DMS 273 treated with DMSO at 0.1 percent for 48 hours (cell line): Measurements from ENCODE around the gene HMCES.
"Not testable (repeated sequence)": the region's sequence is repeated elsewhere in the genome, so short reads cannot be mapped to it uniquely, and the experiment has no call there.

Source experiments
- DNase-seq: peaks from one replicate; lab custom pipeline; 2025; lab: John Stamatoyannopoulos, UW

Gene HMCES

DNA sequence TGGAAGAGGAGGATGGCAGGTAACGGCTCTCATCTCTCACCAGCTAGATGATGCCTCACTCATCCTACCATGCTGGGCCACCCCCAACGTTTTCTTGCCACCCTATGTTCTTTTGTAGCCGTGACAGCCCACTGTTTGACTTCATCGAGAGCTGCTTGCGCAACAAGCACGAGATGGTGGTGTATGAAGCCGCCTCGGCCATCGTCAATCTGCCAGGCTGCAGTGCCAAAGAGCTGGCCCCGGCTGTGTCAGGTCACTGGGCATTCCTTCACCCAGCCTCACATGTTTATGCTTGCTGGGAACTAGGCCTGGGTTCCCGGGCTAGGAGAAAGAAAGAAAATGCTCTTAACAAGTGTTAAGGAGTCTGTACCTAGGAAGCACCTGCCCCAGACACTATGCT, 21.1 kb upstream of the HMCES start:
- DNase-seq, result no peak

- DNase-seq, result no peak
Measured at GRCh38 chr3:129259612-129260477, 18.8 kb upstream of the HMCES start.

DNA sequence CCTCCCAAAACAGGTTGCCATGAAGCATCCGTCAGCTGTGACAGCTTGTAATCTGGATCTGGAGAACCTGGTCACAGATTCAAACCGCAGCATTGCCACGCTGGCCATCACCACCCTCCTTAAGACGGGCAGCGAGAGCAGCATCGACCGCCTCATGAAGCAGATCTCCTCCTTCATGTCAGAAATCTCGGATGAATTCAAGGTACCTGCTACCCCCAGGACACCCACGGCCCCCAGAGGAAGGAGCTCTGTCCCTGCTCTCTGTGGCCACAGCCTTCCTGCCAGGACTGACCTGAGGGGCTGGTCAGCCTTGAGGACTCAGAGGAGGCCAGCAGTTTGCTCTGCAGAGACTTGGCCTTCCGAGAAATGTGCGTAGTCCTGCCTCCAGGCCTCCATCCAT, 18.1 kb upstream of the HMCES start:
- no peak for DNase-seq

GRCh38 chr3:129261894-129262293, 16.8 kb upstream of the HMCES start:
- no peak for DNase-seq

DNA sequence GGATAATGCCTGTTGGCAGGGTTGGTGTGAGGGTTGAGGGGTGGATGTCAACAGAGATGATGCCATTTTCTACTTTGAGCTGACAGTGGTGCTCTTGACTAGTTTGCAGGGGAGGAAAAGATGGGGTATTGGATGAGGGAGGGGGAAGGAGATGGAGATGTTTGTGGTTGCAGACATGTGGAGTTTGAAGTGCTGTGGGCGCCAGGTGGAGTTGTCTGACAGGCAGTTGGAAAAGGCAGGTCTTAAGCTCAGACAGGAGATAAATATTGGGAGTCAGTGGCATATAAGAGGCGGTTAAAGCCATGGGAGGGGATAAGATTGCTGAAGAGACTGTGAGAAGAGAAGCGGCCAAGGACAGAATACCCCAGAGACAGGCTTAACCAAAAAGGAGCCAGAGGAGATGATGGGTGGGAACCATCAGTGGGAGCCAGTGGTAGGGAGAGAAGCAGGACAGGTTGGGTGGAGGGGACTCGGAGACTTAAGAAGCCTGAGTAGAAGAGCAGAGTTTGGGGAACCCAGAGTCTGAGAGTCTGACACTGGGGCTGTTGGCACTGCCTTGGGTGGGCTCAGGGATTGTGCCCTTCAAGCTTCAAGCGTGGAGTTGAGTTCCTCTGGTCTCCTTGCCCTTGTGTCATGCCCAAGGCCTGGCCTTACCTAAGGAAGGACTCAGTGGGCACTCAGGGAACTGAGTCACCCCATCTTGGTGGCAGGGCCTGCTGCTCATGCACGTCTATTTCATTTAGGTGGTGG, 15.3 kb upstream of the HMCES start:
- no peak for DNase-seq

GRCh38 chr3:129264994-129265393, 13.7 kb upstream of the HMCES start:
- not testable (repeated sequence) for DNase-seq

DNA sequence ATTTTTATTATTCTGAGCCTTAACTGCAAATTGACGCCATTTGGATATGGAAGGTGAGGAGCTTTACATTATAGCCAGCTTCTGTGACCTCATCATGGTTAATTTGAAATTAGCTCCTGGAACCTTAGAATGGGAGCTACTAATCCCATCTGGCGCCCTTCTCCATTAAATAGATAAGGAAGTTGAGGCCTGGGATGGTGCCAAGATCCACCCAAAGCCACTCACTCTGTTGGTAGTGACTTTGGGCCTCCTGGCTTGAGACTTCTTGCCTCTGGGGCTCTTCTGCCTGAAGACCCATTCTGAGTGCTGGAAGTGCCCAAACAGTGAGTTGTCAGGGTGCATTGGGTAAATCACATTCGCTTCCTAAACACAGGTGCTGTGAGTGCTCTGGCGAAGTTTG, 12.0 kb upstream of the HMCES start:
- no peak for DNase-seq

DNA sequence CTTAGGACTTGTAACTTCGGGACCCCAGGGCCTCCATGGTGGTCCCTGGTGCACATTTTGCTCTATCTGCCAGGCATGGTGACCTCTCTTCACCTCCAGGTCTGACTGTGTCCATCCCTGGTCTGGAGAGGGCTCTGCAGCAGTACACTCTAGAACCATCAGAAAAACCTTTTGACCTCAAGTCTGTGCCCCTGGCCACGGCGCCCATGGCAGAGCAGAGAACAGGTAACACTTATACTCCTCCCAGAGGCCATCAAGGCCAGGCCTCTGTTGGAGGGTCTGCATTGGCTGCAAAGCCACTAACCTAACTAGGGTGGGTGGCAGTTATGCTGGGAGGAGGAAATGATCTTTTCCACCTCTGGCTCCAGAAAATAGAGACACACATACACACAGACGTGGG, 10.3 kb upstream of the HMCES start:
- DNase-seq, result no peak

- DNase-seq, result no peak
Measured at GRCh38 chr3:129271674-129272073, 7.0 kb upstream of the HMCES start.

DNA sequence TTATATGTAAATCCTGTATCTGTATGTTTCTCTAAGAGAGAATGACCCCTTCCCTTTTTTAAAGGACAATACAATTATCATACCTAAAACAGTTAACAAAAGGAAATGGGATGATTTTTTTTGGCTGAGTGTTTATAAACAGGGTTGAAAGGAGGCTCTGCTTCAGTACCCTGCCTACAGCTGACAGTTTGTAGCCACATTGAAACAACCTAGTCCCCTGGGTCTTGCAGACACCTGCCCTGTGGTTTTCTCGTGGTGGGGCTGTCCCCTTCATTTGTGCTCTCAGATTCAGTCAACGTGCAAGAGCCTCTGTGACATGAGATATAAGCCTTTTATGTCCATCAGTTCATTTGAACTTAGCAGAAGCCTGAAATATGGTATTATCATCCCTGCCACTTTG, 2.3 kb upstream of the HMCES start:
- DNase-seq, result no peak

- DNase-seq, result no peak
Measured at GRCh38 chr3:129277829-129278271, 820 bp upstream of the HMCES start.

DNA sequence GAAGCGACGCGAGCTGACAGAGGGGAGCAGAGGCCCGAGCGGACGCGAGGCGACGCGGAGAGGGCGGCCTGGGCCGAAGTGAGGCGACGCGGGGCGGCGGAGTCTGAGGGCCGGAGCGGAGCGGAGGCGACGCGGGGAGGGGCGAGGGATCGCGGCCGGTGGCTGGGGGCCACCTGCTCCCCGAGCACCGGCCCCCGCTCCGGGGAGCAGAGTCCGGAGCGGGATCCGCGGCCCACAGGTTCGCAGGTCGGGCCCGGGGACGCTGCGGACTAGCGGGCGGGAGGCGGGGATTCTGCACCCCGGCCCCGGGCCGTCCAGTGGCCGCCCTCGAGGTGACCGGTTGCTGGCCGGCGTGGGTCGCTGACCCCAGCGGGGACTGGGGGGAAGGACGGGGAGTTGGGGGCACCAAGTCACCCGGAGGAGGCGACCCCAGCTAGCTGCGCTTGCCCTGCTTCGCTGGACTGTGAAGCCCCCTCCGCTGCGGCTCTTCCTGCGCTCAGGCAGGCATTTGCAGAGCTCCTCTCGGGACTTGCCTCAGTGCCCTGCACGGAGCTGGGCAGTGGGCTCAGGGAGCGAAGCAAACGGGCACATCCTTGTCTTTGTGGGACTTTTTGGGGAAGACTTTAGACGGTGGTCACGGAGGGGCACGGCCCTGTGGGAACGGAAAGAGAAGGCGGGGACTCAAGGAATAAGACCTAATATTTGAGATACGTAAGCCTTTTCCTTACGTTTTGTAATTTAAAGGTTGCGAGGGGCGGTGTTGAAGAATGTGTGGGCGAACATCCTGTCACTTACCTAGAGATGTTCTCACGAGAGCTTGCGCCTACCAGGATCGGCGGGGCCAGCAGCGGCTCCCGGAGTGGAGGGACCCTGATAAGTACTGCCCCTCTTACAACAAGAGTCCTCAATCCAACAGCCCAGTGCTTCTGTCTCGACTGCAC, 566 bp downstream of the HMCES start:
- DNase-seq, result no peak

GRCh38 chr3:129280183-129280582, 1.5 kb downstream of the HMCES start:
- DNase-seq, result no peak

DNA sequence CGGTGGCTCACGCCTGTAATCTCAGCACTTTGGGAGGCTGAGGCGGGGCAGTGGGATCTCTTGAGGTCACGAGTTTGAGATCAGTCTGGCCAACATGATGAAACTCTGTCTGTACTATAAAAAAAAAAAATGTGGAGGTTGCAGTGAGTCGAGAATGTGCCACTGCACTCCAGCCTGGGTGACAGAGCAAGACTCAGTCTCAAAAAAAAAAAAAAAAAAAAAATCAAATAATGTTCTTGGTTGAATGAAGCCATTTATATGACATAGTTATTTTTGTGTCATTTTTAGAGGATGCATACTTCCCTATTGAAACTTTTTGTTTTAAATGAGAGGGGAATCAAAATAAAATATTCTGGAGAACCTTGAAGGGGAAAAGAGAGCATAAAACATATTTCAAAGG, 3.1 kb downstream of the HMCES start:
- DNase-seq, result no peak

DNA sequence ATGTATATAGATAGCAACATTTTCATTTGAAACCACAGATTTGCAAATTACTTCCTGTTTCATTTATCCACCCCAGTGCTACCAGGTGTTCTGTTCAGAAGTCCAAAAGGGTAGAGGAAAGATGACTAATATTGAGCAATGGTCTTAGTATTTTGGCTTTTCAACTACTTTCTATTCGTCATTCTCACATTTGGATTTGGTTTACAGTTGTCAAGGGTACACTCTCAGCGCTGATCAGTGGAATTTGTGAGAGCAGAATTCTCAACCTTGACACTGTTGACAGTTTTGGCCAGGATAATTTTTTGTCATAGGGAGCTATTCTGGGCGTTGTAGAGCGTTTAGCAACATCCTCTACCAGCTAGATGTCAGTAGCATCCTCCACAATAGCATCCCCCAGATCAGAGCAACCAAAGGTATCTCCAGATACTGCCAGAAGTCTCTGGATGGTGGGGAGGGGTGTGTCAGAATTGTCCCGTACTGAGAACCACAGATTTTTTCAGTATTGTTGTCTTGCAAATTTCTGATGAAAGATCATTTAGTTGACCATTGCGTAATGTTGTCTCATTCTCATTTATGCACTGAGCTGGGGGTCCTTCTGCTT, 4.2 kb downstream of the HMCES start:
- no peak for DNase-seq

DNA sequence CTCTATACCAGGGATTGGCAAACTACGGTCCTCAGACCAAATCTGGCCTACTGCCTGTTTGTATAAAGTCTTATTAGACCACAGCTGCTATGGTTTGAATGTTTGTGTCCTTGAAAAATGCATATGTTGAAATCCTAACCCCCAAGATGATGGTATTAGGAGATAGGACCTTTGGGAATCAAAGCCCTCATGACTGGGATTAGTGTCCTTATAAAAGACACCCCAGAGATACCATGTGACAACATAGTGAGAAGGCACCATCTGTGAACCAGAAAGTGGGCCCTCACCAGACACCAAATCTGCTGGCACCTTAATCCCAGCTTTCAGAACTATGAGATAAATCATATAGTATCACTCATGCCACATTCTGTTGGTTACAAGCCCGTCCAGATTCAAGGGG, 7.4 kb downstream of the HMCES start:
- DNase-seq, result no peak

- DNase-seq, result no peak
Measured at GRCh38 chr3:129288446-129288845, 9.8 kb downstream of the HMCES start.

DNA sequence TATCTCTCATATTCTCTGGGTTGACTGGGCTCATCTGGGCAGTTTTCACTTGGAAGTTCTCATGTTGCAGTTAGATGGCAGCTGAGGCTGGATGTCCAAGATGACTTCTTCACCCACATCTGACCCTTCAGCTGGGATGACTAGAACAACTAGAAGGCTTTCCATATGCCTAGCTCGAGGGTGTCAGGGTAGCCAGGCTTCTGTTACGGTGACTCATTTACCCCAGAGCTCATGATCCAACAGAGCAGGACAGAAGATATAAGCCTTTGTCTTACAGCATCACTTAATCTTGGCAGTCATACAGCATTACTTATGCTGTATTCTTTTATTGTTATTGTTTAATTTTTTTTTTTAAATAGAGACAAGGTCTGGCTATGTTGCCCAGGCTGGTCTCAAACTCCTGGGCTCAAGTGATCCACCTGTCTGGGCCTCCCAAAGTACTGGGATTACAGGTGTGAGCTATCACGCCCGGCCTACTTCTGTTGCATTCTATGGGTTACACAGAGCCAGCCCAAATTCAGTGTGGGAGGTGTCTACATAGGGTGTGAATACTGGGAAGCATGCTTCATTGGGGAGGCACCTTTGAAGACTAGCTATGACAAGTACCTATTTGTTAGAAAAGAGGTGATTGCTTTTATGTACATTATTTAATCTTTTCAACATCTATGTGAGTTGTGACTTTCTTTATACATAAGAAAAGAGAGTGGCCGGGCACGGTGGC, 10.7 kb downstream of the HMCES start:
- no peak for DNase-seq

DNA sequence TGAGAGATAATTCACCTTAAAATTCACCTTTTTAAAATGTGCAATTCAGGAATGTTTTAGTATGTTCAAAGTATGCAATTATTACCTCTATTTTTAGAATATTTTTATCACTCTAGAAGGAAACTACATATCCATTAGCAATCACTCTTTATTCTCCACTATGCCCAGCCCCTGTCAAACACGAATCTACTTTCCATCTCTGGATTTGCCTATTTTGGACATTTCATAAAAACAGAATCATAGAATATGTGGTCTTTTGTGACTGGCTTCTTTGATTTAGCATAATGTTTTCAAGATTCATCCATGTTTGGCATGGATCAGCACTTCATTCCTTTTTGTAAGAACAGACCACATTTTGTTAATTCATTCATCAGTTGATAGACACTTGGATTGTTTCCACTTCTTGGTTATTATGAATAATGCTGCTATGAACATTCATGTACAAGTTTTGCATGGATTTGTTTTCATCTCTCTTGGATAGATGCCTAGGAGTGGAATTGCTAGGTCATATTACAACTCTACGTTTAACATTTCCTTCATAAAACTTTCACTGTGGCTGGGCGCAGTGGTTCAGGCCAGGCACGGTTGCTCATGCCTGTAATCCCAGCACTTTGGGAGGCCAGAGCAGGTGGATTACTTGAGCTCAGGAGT, 12.7 kb downstream of the HMCES start:
- no peak for DNase-seq

DNA sequence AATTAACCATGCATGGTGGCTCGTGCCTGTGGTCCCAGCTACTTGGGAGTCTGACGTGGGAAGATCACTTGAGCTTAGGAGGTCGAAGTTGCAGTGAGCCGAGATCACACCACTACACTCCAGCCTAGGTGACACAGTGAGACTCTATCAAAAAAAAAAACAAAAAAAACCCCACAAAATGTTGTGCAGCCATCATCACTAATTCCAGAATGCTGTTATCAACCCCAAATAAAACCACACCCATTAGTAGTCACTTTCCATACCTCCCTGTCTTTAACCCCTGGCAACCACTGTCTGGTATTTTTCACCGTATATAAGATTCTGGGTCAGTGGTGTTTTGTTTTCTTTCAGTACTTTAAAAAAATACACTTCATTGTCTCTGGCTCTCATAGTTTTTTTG, 16.6 kb downstream of the HMCES start:
- no peak for DNase-seq
